Bronchial epithelial cell (primary cell): Measurements from ENCODE around the gene HOXA1. TPM values are rescaled to one million over a fixed set of nuclear protein-coding genes. Genes with fewer than 3 reads are reported as not detected.

Experiments used
- DNase-seq: peaks from one replicate; pipeline ENCODE4 v3.0.0-alpha.2; 2010; ENCODE audit warnings: low read depth
- FAIRE-seq: peaks from 2 replicates; lab custom pipeline; 2011; peaks lifted over from hg19 to GRCh38; lab: Jason Lieb, UNC
- H3K27me3 ChIP-seq: 2 replicates; pipeline ENCODE4 v1.5.1; 2011; ENCODE audit warnings: low read length; ENCODE audit not compliant: control insufficient read depth, insufficient read depth
- H3K36me3 ChIP-seq: 2 replicates; pipeline ENCODE4 v1.5.1; 2011; ENCODE audit warnings: low read length; ENCODE audit not compliant: control insufficient read depth, insufficient read depth
- H3K4me3 ChIP-seq: 2 replicates; pipeline ENCODE4 v1.5.1; 2011; ENCODE audit warnings: mild to moderate bottlenecking, low read depth, low read length, control low read depth
- CTCF ChIP-seq: IDR thresholded peaks from 2 replicates; pipeline ENCODE4 v1.5.1; 2011; ENCODE audit warnings: mild to moderate bottlenecking, moderate library complexity, low read length, control low read depth, inconsistent platforms; ENCODE audit not compliant: insufficient read depth, severe bottlenecking
- total RNA-seq: library from RNA; depleted of rRNA; stranded (reverse); fragments of >200 nt; gene quantifications from 2 replicates; pipeline ENCODE4 v1.2.1, GENCODE V29; 2014

The HOXA1 gene
- total RNA-seq, 1 donor from 2014 or later: 0.26 TPM

GRCh38 chr7:27138985-27139333 is 43.2 kb upstream of the HOXA1 start:
- no peak for TF ChIP-seq CTCF
- Histone ChIP-seq H3K27me3 (peaks cover 75% of the 10 kb centered on the region), H3K36me3 (no peaks in the 10 kb centered on the region), H3K4me3 (no peak overlapping the region)
- DNase-seq (no peak), FAIRE-seq (no peak)

GRCh38 chr7:27138472-27138871 is 42.7 kb upstream of the HOXA1 start:
- H3K4me3 ChIP-seq: no peak overlapping the region
- TF ChIP-seq CTCF: no peak
- H3K27me3 ChIP-seq: peaks cover 72% of the 10 kb centered on the region
- no peak for FAIRE-seq
- DNase-seq: no peak
- no peaks in the 10 kb centered on the region for H3K36me3 ChIP-seq

- FAIRE-seq (no peak), DNase-seq (no peak)
- TF ChIP-seq CTCF: no peak
- Histone ChIP-seq H3K36me3 (no peaks in the 10 kb centered on the region), H3K27me3 (peaks cover 68% of the 10 kb centered on the region), H3K4me3 (no peak overlapping the region)
Measured at GRCh38 chr7:27137640-27138315, 42.0 kb upstream of the HOXA1 start.

DNA sequence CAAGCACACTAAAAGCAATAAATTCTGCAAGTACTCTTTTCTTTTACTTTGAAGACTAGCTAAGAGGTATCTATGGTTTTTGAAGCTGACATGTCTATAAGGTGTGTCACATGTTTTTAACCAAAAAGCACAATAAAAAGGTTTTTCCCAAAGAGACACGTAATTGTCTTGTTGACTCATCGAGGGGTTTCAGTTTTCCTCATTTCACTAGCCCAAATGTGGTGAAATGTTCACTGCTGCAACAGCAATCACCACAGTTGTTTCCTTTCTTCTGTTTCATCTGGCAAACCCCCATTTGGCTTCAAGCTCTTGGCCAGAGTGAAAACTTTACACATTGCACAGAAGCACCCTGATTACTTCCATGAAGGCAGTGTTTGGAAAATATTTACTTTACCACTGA is 38.6 kb upstream of the HOXA1 start:
- no peak for TF ChIP-seq CTCF
- no peak for FAIRE-seq
- DNase-seq: no peak
- peaks cover 57% of the 10 kb centered on the region for H3K27me3 ChIP-seq
- H3K4me3 ChIP-seq: no peak overlapping the region
- no peaks in the 10 kb centered on the region for H3K36me3 ChIP-seq

DNA sequence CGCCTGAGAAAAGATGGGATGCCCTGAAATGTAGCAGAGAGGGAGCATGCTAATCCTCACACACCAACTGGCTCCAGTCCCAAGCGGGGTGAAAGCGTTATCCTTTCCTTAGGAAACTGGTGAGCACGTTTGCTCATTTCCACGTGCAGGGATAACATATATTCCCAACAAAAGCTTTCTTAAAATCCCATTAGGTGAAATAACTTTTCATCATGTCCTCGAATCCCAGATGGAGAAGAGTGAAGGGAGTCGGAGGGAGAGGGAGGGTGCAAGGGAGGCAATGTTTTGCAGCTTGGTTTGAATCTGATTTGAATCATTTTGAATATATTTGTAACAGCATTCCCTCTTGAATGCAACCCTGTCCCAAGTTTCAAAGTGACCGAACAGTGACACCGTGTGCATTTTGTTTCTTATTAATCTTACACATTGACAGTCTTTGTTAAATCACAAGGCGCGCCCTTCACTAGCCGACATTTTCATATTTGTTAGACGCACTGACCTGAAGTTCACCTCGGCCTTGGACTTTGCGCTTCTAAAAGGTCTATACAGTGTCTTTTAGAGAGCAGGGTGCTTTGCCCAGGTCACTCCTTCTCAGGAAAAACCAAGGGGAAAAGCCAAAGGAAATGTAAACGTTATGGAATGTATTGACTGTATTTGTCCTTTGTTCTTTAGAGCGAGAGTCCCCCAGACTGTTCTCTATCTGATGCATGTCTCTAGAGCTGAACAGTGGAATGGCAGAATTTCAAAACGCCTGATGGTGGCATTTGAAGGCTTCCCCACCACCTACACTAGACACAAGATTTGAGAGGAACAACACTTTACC is 37.8 kb upstream of the HOXA1 start:
- Histone ChIP-seq H3K27me3 (peaks cover 58% of the 10 kb centered on the region), H3K36me3 (no peaks in the 10 kb centered on the region), H3K4me3 (no peak overlapping the region)
- DNase-seq (no peak), FAIRE-seq (no peak)
- TF ChIP-seq CTCF: no peak
